Mucosa of stomach (tissue), 1 donor: ENCODE data around the gene LDB1.

Experiments
- H3K27me3 ChIP-seq: one replicate; pipeline ENCODE4 v1.7.0; 2013; ENCODE audit warnings: mild to moderate bottlenecking, low read length; ENCODE audit not compliant: control insufficient read depth, insufficient read depth
- H3K36me3 ChIP-seq: one replicate; pipeline ENCODE4 v1.7.0; 2013; ENCODE audit warnings: low read length; ENCODE audit not compliant: control insufficient read depth, insufficient read depth
- H3K4me1 ChIP-seq: one replicate; pipeline ENCODE4 v1.7.0; 2013; ENCODE audit warnings: mild to moderate bottlenecking, low read length; ENCODE audit not compliant: control insufficient read depth, insufficient read depth
- H3K4me3 ChIP-seq: one replicate; pipeline ENCODE4 v1.7.0; 2013; ENCODE audit warnings: low read length
- H3K9ac ChIP-seq: one replicate; pipeline ENCODE4 v1.7.0; 2013; ENCODE audit warnings: mild to moderate bottlenecking, low read length, moderate library complexity
- H3K9me3 ChIP-seq: one replicate; pipeline ENCODE4 v1.7.0; 2013; ENCODE audit warnings: mild to moderate bottlenecking, low read length, moderate library complexity; ENCODE audit not compliant: control insufficient read depth
- donor health status: Pancreatic carcinoma.

Gene LDB1

DNA sequence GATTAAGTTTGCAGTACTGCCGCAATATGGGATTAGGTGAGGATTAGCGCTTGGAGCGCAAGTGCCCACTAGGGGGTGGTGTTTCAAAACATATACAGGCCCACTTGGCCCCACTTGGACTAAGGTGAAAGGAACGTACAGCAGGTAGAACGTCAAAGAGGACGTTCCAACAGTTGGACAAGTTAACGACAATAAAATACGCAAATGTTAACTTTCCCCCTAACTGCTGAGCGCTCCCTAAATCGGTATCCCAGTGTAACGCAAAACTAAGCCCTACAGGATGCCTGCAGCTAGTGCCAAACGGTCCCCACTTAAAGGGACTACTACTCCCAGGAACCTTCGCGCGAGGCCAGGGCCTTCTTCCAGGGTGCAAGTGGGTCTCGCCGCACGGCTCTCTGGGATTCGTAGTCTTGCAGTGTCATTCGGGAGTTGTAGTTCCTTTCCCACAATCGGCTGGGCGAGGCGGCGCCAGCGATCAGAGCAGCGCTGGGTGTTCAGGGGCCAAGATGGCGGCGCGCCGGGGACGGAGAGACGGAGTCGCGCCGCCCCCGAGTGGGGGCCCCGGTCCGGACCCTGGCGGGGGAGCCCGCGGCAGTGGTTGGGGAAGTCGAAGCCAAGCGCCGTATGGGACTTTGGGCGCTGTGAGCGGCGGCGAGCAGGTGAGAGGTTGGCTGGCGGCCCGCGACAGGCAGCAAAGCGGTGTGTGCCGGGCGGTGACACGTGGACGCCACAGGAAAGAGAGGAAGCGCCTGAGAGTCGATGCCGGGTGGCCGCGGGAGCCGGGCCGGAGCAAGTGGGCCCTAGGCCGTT lies 12.6 kb upstream of the LDB1 start, which contains the start of gene PPRC1:
PPRC1 (plus strand) TSS at position 478 of the 810 bp plus-strand sequence; CDS start at position 507, 29 bp downstream.
- no peaks in the 10 kb centered on the region for H3K36me3 ChIP-seq
- no peaks in the 10 kb centered on the region for H3K9me3 ChIP-seq
- peak within 1 kb of the TSS; percentile 76 for H3K9ac ChIP-seq
- peak within 1 kb of the TSS; percentile 66 for H3K4me3 ChIP-seq
- H3K27me3 ChIP-seq: no peaks in the 10 kb centered on the region
- H3K4me1 ChIP-seq: peaks cover 11% of the 10 kb centered on the region

DNA sequence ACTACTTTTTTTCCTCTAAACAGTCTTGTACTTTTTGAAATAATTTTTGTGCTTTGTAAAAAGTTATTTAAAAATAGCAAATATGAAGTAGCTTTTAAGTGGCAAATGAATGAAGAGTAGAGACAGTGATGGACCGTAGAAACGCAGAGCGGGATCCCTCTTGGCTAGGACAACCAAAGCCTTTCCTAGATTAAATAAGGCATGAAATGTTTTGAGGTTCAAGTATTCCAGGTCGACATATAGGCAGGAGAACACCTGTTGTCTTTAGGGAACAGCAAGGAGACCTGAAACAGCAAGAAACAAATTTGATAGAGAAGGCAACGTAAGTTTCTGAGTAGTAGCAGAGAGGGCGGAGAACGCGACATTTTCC lies 12.0 kb upstream of the LDB1 start:
- Histone ChIP-seq H3K4me1 (peaks cover 11% of the 10 kb centered on the region), H3K9ac (peak overlapping the region; percentile 76), H3K27me3 (no peaks in the 10 kb centered on the region), H3K4me3 (peak overlapping the region; percentile 66), H3K9me3 (no peaks in the 10 kb centered on the region), H3K36me3 (no peaks in the 10 kb centered on the region)

DNA sequence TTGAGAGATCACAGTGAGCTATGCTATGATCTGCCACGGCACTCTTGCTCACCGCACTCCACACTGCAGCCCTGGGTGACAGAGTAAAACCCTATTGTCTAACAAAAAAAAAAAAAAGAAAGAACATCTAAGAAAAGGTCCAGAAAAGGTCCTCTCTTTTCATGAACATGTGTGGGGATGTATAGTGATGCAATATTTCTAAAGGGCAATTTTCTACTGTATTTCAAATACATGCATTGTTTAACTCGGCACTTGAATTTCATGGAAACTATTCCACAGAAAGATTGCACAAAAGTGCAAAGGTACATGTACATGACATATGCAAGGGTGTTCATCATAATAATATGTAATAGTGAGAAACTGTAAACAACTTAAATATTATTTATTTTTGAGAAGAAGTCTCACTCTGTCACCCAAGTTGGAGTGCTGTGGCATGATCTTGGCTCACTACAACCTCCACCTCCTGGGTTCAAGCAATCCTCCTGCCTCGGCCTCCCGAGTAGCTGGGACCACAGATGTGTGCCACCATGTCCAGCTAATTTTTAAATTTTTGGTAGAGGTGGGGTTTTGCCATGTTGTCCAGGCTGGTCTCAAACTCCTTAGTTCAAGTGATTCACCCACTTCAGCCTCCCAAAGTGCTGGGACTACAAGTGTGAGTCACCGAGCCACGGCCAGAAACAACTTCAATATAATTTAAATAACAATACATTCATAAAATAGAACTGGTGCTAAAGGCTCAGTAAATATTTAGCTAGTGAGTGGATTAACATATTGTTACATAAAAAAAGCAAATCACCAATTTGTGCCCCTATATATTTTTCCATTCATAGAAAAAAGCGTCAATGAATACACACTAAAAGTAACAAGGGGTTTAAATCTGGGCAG lies 11.4 kb upstream of the LDB1 start:
- Histone ChIP-seq H3K9ac (no peak overlapping the region), H3K4me1 (peaks cover 11% of the 10 kb centered on the region), H3K27me3 (no peaks in the 10 kb centered on the region), H3K4me3 (no peak overlapping the region), H3K9me3 (no peaks in the 10 kb centered on the region), H3K36me3 (no peaks in the 10 kb centered on the region)

DNA sequence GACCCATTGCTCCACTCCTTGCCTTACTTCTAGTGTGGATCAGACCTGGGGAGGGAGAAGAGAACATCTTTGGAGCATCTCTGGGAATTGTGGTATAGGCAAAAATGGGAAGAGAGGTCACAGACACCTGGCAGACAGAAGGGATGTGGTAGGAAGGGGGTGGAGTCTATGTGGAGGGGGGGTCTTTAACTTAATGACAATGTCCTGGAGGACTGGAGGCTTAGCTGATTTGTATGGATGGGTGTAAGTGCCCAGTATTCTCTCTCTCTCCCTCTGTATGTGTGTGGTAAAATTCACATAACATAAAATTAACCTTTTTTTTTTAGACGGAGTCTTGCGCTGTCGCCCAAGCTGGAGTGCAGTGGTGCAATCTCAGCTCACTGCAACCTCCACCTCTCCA lies 3.1 kb upstream of the LDB1 start:
- Histone ChIP-seq H3K27me3 (no peaks in the 10 kb centered on the region), H3K4me3 (no peak overlapping the region), H3K9ac (no peak overlapping the region)

DNA sequence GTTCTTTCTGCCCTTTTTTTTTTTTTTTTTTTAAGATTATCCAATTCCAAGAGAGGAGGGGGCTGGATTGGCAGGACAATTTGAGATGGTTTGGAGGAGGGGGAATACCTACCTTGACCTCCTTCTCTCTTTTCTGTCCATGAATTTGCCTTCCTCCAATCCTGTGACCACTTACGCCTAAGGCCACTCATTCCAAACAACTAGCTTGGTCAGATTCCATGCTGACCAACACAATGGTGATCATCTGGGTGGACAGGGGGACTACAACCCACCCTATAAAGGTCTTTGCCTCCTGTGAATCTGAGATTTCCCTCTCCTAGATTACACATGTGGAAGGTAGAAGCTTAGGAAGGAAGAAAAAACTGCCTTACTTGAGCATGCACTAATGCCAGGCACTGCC lies 2.3 kb upstream of the LDB1 start:
- peaks cover 28% of the 10 kb centered on the region for H3K4me1 ChIP-seq
- H3K36me3 ChIP-seq: no peaks in the 10 kb centered on the region
- no peaks in the 10 kb centered on the region for H3K9me3 ChIP-seq
- H3K27me3 ChIP-seq: no peaks in the 10 kb centered on the region
- H3K4me3 ChIP-seq: no peak overlapping the region
- H3K9ac ChIP-seq: no peak overlapping the region

More for the DNA sequence above, 3.1 kb upstream of the LDB1 start:
- Histone ChIP-seq H3K9me3 (no peaks in the 10 kb centered on the region), H3K4me1 (peaks cover 20% of the 10 kb centered on the region), H3K36me3 (no peaks in the 10 kb centered on the region)

DNA sequence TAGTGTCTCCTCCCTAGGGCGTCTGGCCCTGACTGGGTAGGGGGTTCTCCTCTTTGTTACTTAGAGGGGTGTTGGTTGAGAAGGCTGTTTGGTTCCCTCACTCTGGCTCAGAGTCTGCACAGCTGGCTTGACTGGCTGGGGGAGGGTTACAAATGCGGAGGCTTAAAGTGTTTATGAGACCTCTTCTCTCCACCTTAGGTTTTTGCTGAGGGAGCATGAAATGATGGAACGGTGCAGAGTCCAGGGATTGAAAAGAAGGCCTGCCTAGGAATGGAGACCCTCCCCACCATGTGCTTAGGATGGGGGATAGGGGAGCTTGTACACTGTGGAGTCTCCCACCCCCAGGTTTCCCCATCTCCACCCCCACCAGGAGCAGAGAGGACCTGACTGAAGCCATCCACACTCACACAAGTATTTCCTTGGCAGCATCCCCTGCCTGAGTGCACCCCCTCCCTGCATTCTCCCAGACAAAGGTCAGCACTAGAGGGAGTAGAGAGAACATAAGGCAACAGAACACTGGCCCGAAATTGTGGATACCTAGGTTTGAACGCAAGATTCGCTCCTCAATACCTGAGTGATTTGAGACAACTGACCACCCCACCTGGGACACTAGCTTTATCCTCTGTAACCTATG lies 1.7 kb upstream of the LDB1 start:
- H3K36me3 ChIP-seq: no peaks in the 10 kb centered on the region
- no peak overlapping the region for H3K4me3 ChIP-seq
- H3K9ac ChIP-seq: no peak overlapping the region
- H3K9me3 ChIP-seq: no peaks in the 10 kb centered on the region
- H3K4me1 ChIP-seq: peaks cover 34% of the 10 kb centered on the region
- no peaks in the 10 kb centered on the region for H3K27me3 ChIP-seq

DNA sequence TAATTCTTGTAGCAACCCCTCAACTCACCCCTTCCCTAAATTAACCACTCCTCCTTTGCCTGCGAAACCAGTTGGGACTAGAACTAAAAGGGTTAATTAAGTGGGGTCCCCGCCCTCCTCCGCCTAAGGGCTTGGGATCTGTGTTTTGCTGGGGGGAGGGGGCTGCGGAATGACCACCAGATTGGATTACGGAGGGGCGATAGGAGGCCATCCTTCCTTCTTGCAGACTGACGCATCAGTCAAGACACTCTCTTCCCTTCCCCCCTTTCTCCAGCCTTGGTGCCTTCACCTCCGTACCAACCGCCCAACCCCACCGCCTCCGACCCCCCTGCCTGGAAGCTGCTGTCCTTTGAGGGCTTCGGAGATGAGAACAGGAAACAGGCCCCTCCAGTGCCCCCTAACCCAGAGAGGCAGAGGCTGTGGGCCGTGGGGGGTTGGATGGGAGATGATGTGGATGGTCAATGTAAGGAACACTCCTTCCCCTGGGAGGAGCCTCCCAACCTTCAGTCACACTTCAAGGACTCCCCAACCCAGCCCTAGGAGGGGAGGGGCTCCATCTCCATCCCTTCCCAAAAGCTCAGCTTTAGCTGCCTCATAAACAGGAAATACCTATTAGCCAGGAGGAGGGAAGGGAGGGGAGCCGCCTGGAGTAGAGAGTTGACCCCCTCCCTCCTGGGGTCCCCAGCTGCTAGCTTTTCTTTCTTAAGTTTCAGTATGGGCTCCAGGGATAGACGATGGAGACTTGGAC lies 997 bp upstream of the LDB1 start:
- Histone ChIP-seq H3K9ac (peak overlapping the region; percentile 61), H3K9me3 (no peaks in the 10 kb centered on the region), H3K4me1 (peaks cover 39% of the 10 kb centered on the region), H3K4me3 (peak overlapping the region; percentile 29), H3K36me3 (no peaks in the 10 kb centered on the region), H3K27me3 (no peaks in the 10 kb centered on the region)

DNA sequence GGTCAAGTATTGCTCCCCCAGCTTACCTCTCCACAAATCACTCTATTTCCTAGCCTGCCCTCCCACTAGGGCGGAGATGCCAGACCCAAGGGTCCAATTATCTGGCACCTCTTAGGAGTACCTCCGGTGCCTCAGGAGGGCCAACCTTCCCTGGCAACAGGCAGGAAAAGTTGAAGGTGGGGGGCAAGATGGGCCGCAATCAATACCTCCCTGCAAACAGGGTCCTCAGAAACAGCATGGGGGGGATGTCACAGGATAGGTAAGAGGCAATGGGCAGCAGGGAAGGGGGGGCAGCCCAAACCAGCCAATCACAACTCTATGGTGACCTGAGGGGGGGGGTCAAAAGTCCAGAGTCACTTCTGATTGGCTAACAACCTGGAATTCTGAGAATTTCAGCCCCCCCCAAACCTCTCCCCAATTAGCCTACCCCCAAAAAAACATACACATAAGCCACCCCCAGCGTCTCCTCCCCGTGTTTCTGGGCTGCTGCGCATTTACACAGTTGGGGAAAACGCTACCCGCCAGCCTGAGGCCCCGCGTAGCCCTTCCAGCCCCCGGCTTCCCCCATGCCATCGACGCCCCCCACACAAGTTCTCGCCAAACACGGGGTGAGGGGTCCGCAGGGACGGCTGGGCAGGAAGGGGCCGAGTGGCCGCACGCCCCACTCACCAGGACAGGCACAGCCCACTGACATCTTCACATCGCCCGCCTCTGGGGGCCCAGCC lies 589 bp downstream of the LDB1 start:
- peaks cover 50% of the 10 kb centered on the region for H3K4me1 ChIP-seq
- peak overlapping the region; percentile 71 for H3K4me3 ChIP-seq
- no peaks in the 10 kb centered on the region for H3K9me3 ChIP-seq
- H3K36me3 ChIP-seq: no peaks in the 10 kb centered on the region
- H3K9ac ChIP-seq: peak overlapping the region; percentile 85
- H3K27me3 ChIP-seq: no peaks in the 10 kb centered on the region

DNA sequence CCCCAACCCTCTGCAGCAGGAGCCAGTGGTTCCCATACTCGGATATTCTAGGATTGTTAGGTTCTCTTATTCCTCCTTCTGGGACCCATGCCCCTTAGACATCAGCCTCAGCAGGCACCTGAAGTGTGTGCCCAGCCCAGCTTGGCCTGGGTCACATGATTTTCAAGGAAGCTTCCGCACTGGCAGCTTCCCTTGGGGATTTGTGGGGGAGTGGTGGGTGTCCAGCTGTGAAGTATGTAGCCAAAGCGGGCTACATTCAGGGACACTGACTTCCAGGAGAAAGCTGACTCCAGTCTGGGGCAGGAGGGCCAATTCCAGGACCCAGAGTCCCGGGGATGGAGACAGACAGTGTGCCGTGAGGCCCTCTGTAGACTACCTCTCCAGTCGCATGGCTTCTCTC lies 1.3 kb downstream of the LDB1 start:
- H3K9ac ChIP-seq: peak overlapping the region; percentile 85
- no peaks in the 10 kb centered on the region for H3K27me3 ChIP-seq
- H3K4me3 ChIP-seq: peak overlapping the region; percentile 41
- H3K36me3 ChIP-seq: no peaks in the 10 kb centered on the region
- no peaks in the 10 kb centered on the region for H3K9me3 ChIP-seq
- H3K4me1 ChIP-seq: peaks cover 51% of the 10 kb centered on the region

DNA sequence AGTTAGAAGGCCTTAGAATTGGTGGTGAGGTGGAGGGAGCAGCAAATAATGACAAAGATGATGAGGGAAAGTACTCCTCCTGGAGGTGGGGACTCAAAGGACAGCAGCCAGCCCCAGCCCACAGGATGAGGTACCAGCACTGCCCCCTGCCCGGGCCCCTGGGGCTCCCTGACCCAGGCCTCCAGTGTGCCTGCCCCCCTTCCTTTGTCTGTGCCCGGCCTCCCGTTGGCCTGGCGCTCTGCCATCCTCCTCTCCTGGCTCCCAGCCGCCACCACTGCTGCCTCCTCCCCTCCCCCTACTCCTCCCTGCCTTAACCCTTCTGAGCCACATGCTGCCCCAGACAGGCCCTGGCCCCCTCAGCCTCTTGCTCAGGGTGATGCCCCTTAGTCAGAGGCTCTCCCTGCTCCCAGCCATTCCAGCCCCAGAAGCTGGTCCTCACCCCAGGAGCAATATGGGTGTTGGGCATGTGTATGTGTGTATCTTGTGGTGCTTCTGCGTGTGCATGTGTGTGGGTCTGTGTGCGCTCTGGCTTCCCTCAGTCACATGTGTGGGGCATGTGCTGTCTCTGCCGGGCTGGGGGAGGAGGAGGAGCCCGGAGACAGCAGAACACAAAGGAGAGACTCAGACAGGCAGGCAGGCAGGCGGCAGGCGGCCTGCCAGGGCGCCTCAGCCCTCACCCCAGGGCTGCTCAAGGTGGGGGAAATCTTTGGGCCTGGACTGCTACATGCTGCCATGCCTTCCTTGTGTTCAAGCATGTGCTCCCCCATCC lies 2.6 kb downstream of the LDB1 start:
- peaks cover 64% of the 10 kb centered on the region for H3K4me1 ChIP-seq
- no peak overlapping the region for H3K4me3 ChIP-seq
- H3K9ac ChIP-seq: peak overlapping the region; percentile 85

More for the DNA sequence above, 2.6 kb downstream of the LDB1 start:
- Histone ChIP-seq H3K9me3 (no peaks in the 10 kb centered on the region), H3K27me3 (no peaks in the 10 kb centered on the region), H3K36me3 (no peaks in the 10 kb centered on the region)
